WTC11 (cell line): ENCODE data around the gene PALM3. TPM values are rescaled to one million over a fixed set of nuclear protein-coding genes. Genes with fewer than 3 reads are reported as not detected.

Experiments used
- ATAC-seq: fragments of 200-7000 bp; cut with Tn5 transposase; 2 replicates; pipeline ENCODE4 v1.10.0; 2021; ENCODE audit warnings: mild to moderate bottlenecking, moderate library complexity
- CTCF ChIA-PET: fragments of 300-600 bp; sonication (Branson Sonifier 250); formaldehyde crosslinking; loops from one replicate; lab custom pipeline; 2021; ENCODE audit warnings: antibody characterized with exemption; lab: Charles Lee
- POLR2A ChIA-PET: fragments of 350-600 bp; sonication (Branson Sonifier 250); formaldehyde crosslinking; loops from one replicate; lab custom pipeline; 2021; ENCODE audit warnings: antibody characterized with exemption; lab: Charles Lee
- DNase-seq: peaks from one replicate; pipeline ENCODE4 v3.0.0; 2021; ENCODE audit warnings: low spot score
- H3K27ac Mint-ChIP-seq: 2 replicates; pipeline ENCODE4 v1.8.0; 2021; ENCODE audit warnings: mixed read lengths
- H3K27me3 Mint-ChIP-seq: 2 replicates; pipeline ENCODE4 v1.8.0; 2021; ENCODE audit warnings: low read depth, mild to moderate bottlenecking, moderate library complexity, mixed read lengths
- H3K36me3 Mint-ChIP-seq: 2 replicates; pipeline ENCODE4 v1.8.0; 2021; ENCODE audit warnings: mixed read lengths
- H3K4me1 Mint-ChIP-seq: 2 replicates; pipeline ENCODE4 v1.8.0; 2022; ENCODE audit warnings: mixed read lengths
- H3K4me3 Mint-ChIP-seq: 2 replicates; pipeline ENCODE4 v1.8.0; 2021; ENCODE audit warnings: mild to moderate bottlenecking, moderate library complexity, mixed read lengths
- H3K9me3 Mint-ChIP-seq: 2 replicates; pipeline ENCODE4 v1.8.0; 2021; ENCODE audit warnings: mixed read lengths
- CTCF ChIP-seq: fragments of 200-600 bp; IDR thresholded peaks from 2 replicates; pipeline ENCODE4 v1.8.0; 2022; ENCODE audit warnings: antibody characterized with exemption
- FOXP1 ChIP-seq: sonication (generic); formaldehyde crosslinking; IDR thresholded peaks from 2 replicates; pipeline ENCODE4 v1.8.0; 2022; ENCODE audit warnings: missing genetic modification reagents, mild to moderate bottlenecking, moderate library complexity, borderline replicate concordance
- GRHL2 ChIP-seq: fragments of 250-450 bp; sonication (Bioruptor Pico); IDR thresholded peaks from 2 replicates; pipeline ENCODE4 v1.8.0; 2022; ENCODE audit warnings: mild to moderate bottlenecking, moderate library complexity; ENCODE audit not compliant: insufficient replicate concordance, severe bottlenecking
- IRF1 ChIP-seq: sonication (generic); formaldehyde crosslinking; IDR thresholded peaks from 2 replicates; pipeline ENCODE4 v1.8.0; 2023; ENCODE audit warnings: missing genetic modification reagents
- MXD4 ChIP-seq: fragments of 250-450 bp; sonication (Bioruptor Pico); IDR thresholded peaks from 2 replicates; pipeline ENCODE4 v1.8.0; 2021; ENCODE audit warnings: mild to moderate bottlenecking, moderate library complexity, borderline replicate concordance
- STAT6 ChIP-seq: sonication (generic); formaldehyde crosslinking; conservative IDR thresholded peaks from 2 replicates; pipeline ENCODE4 v1.8.1; 2023; ENCODE audit warnings: mild to moderate bottlenecking, low read depth, missing genetic modification reagents, moderate library complexity
- ZBTB43 ChIP-seq: sonication (generic); formaldehyde crosslinking; IDR thresholded peaks from 2 replicates; pipeline ENCODE4 v1.8.1; 2023; ENCODE audit warnings: mild to moderate bottlenecking, missing genetic modification reagents
- ZMAT4 ChIP-seq: fragments of 250-450 bp; sonication (Bioruptor Pico); IDR thresholded peaks from 2 replicates; pipeline ENCODE4 v1.9.0; 2021; ENCODE audit warnings: mild to moderate bottlenecking
- ZNF219 ChIP-seq: sonication (generic); formaldehyde crosslinking; IDR thresholded peaks from 2 replicates; pipeline ENCODE4 v1.8.0; 2023; ENCODE audit warnings: missing genetic modification reagents, mild to moderate bottlenecking, borderline replicate concordance
- ZNF512 ChIP-seq: sonication (generic); formaldehyde crosslinking; IDR thresholded peaks from 2 replicates; pipeline ENCODE4 v1.8.1; 2022; ENCODE audit warnings: missing genetic modification reagents, borderline replicate concordance
- total RNA-seq: library from RNA; stranded (reverse); gene quantifications from 3 replicates; pipeline ENCODE4 v1.2.3, GENCODE V29; 2021

Gene PALM3
- total RNA-seq, 1 experiment from 2014 or later, result 31.1 TPM

GRCh38 chr19:14089662-14090508 is 28.0 kb upstream of the PALM3 start:
- no peak for TF ChIP-seq ZNF512
- no peak for TF ChIP-seq ZBTB43 (CRISPR knock-in tag)
- TF ChIP-seq ZMAT4 (CRISPR knock-in tag), result no peak
- no peak for TF ChIP-seq MXD4 (CRISPR knock-in tag)
- no peak for TF ChIP-seq FOXP1 (CRISPR knock-in tag)
- TF ChIP-seq GRHL2 (CRISPR knock-in tag), result no peak
- no peak for TF ChIP-seq IRF1 (CRISPR knock-in tag)
- TF ChIP-seq CTCF, result no peak
- POLR2A ChIA-PET, result no interaction called here
- ATAC-seq, result no peak; the same call in 1 of the 2 replicates
- H3K4me3 Mint-ChIP-seq, result peak overlapping the region; percentile 80
- peaks cover 16% of the 10 kb centered on the region for H3K4me1 Mint-ChIP-seq
- CTCF ChIA-PET, result interaction anchor here (0.6 to 1.3 kb wide), 9 partner anchors 13 to 383 kb away, joined by 3 to 4 read pairs (median 3); partner anchors contain the start of gene MISP3
- DNase-seq, result peak; percentile 54
- H3K27me3 Mint-ChIP-seq, result peaks cover 28% of the 10 kb centered on the region
- peaks cover 30% of the 10 kb centered on the region for H3K36me3 Mint-ChIP-seq
- no peak overlapping the region for H3K27ac Mint-ChIP-seq
- peaks cover 13% of the 10 kb centered on the region for H3K9me3 Mint-ChIP-seq

- no peak for TF ChIP-seq STAT6
- no peak for TF ChIP-seq ZNF219 (CRISPR knock-in tag)
- TF ChIP-seq, all 79 proteins: peak for 0
- CTCF ChIA-PET, result interaction anchor here (0.6 to 1.3 kb wide), 6 partner anchors 17 to 324 kb away, joined by 3 to 4 read pairs (median 4); partner anchors contain the start of gene MISP3
- no peak overlapping the region for H3K27ac Mint-ChIP-seq
- DNase-seq (no peak), ATAC-seq (peak; percentile 11)
- peaks cover 9% of the 10 kb centered on the region for H3K9me3 Mint-ChIP-seq
- H3K36me3 Mint-ChIP-seq, result peaks cover 27% of the 10 kb centered on the region
- POLR2A ChIA-PET, result no interaction called here
- H3K4me1 Mint-ChIP-seq, result peaks cover 16% of the 10 kb centered on the region
- peaks cover 27% of the 10 kb centered on the region for H3K27me3 Mint-ChIP-seq
- peak overlapping the region; percentile 80 for H3K4me3 Mint-ChIP-seq
Observed at GRCh38 chr19:14089412-14089661, 27.5 kb upstream of the PALM3 start.
